ENCODE data around the gene CMIP.
A peak's percentile ranks its signal among the peaks of the same experiment; 100 is the strongest.

The CMIP gene

GRCh38 chr16:81716478-81717225 is 272.0 kb downstream of the CMIP start:
- H3K4me3 ChIP-seq (ENCODE audit: low read length), result peak overlapping the region; percentile 51; the same call in 1 of the 2 replicates
- TF ChIP-seq ZNF274 (IDR thresholded peaks at IDR 0.05; ENCODE audit: low read depth, low read length), result no peak

- no peak for TF ChIP-seq ZNF274 (IDR thresholded peaks at IDR 0.05; ENCODE audit: low read depth, low read length)
- no peak overlapping the region for H3K4me3 ChIP-seq (ENCODE audit: low read length)
Measured at GRCh38 chr16:81717662-81718189, 273.1 kb downstream of the CMIP start.

- TF ChIP-seq ZNF274 (IDR thresholded peaks at IDR 0.05; ENCODE audit: low read depth, low read length), result no peak
- H3K4me3 ChIP-seq (ENCODE audit: low read length), result no peak overlapping the region
Measured at GRCh38 chr16:81718637-81719036, 274.0 kb downstream of the CMIP start.

- no peak overlapping the region for H3K4me3 ChIP-seq (ENCODE audit: low read length)
- TF ChIP-seq ZNF274 (IDR thresholded peaks at IDR 0.05; ENCODE audit: low read depth, low read length), result no peak
Measured at GRCh38 chr16:81719993-81720392, 275.4 kb downstream of the CMIP start.

- no peak overlapping the region for H3K4me3 ChIP-seq (ENCODE audit: low read length)
- TF ChIP-seq ZNF274 (IDR thresholded peaks at IDR 0.05; ENCODE audit: low read depth, low read length), result no peak
Measured at GRCh38 chr16:81720973-81721906, 276.6 kb downstream of the CMIP start.

- TF ChIP-seq ZNF274 (IDR thresholded peaks at IDR 0.05; ENCODE audit: low read depth, low read length), result no peak
- H3K4me3 ChIP-seq (ENCODE audit: low read length), result no peak overlapping the region
Measured at GRCh38 chr16:81723098-81723723, 278.6 kb downstream of the CMIP start.

GRCh38 chr16:81728435-81728834 is 283.8 kb downstream of the CMIP start:
- TF ChIP-seq ZNF274 (IDR thresholded peaks at IDR 0.05; ENCODE audit: low read depth, low read length), result no peak
- no peak overlapping the region for H3K4me3 ChIP-seq (ENCODE audit: low read length)

GRCh38 chr16:81729451-81729850 is 284.8 kb downstream of the CMIP start:
- no peak for TF ChIP-seq ZNF274 (IDR thresholded peaks at IDR 0.05; ENCODE audit: low read depth, low read length)
- H3K4me3 ChIP-seq (ENCODE audit: low read length), result no peak overlapping the region

- H3K4me3 ChIP-seq (ENCODE audit: low read length), result peak overlapping the region; percentile 6; the same call in 1 of the 2 replicates
- no peak for TF ChIP-seq ZNF274 (IDR thresholded peaks at IDR 0.05; ENCODE audit: low read depth, low read length)
Measured at GRCh38 chr16:81730090-81731051, 285.8 kb downstream of the CMIP start.

- no peak for TF ChIP-seq ZNF274 (IDR thresholded peaks at IDR 0.05; ENCODE audit: low read depth, low read length)
- no peak overlapping the region for H3K4me3 ChIP-seq (ENCODE audit: low read length)
Measured at GRCh38 chr16:81731649-81732048, 287.0 kb downstream of the CMIP start.

- no peak overlapping the region for H3K4me3 ChIP-seq (ENCODE audit: low read length)
- TF ChIP-seq ZNF274 (IDR thresholded peaks at IDR 0.05; ENCODE audit: low read depth, low read length), result no peak
Measured at GRCh38 chr16:81732699-81733098, 288.1 kb downstream of the CMIP start.

- H3K4me3 ChIP-seq (ENCODE audit: low read length), result no peak overlapping the region
- TF ChIP-seq ZNF274 (IDR thresholded peaks at IDR 0.05; ENCODE audit: low read depth, low read length), result no peak
Measured at GRCh38 chr16:81733295-81733694, 288.7 kb downstream of the CMIP start.

Measured in GM08714 (cell line).